NOMO-1 treated with dmso at 0.1 percent for 144 hours (cell line): Measurements from ENCODE around the gene LMCD1.

Experiments
- DNase-seq: peaks from one replicate; lab custom pipeline; 2025; ENCODE audit not compliant: unreplicated experiment; lab: John Stamatoyannopoulos, UW

LMCD1 gene

DNA sequence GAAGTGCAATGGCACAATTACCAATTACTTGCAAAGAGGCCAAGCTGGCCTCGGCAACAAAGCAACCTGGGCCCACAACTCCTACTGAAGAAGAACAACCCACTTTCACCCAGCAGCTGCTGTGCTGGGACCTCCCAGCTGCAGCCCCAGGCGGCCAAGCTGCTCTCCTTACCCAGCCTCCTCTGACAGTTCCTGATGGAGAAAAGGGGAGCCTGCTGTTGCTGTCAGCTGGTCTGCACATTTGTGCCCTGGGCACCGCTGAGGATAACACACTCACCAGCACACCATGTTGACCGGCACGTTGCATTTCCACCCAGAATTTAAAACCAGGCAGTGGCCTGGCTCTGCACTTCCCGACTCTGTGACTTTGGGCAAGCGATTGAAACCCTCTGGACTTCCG, 109.3 kb downstream of the LMCD1 start:
- DNase-seq: no peak

DNA sequence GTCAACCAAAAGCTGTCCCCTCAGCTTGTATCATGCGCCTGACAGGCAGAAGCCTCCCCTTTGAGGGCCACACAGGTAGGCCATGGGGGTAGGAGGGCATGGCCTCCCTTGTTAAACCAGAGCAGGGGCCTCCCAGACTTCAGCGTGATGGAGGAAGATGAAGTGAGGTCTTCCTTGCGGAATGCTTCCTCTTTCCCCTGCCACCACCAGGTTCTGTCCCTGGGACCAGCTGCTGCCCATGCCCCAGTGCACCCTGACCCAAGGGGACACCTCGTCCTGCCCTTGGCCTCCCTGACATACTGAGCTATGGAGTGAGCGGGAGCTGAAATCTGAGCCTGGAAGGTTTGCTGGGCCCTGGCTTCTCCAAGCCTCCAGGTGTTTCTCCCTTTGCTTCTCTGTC, 116.3 kb downstream of the LMCD1 start:
- no peak for DNase-seq

DNA sequence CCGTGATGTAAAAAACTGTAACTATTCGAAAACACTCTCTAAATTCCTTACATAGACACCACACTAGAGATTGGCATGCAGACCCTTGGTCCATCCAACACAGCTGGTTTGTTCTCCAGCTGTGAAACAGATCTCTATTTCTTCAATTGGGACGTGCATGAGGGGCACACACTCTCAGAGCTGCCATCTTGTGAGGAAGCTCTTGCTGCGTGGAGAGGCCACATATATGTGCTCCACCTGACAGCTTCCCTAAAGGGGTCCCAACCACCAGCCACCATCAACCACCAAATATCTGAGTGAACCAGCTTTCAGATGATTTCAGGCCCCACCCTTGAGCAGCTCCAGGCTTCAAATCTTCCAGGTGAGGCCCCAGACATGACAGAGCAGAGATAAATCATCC, 117.3 kb downstream of the LMCD1 start:
- no peak for DNase-seq

- DNase-seq: no peak
Observed at GRCh38 chr3:8619548-8619947, 117.9 kb downstream of the LMCD1 start.

- DNase-seq: no peak
Observed at GRCh38 chr3:8621141-8621540, 119.5 kb downstream of the LMCD1 start.

DNA sequence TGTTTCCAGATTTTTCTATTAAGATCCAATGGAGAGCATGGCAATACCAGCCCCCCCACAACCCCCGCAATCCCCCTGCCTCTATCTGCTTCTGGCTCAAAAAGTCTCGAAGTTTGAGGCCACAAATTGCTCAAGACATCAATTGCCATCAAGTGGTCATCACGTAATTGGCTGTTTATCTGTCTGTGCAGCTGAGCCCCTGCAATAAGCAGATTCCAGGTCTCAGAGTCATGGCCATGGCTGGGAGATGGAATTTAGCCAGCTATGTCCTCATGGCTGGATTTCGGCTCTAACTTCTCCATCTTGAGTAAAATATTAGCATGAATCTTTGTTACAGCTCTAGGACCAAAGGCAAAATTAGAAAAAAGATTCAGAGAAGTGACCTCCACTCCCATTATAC, 120.2 kb downstream of the LMCD1 start:
- DNase-seq: no peak

GRCh38 chr3:8622873-8623691, 121.5 kb downstream of the LMCD1 start:
- DNase-seq: peak; percentile 2

- no peak for DNase-seq
Observed at GRCh38 chr3:8623741-8624140, 122.1 kb downstream of the LMCD1 start.
